Nephron progenitor cell (in vitro differentiated cells): ENCODE results near the gene PIK3C2G.

Experiments
- DNase-seq: peaks from one replicate; pipeline ENCODE4 v3.0.0; 2021
- H3K27ac Mint-ChIP-seq: 2 replicates; pipeline ENCODE4 v1.8.0; 2021; ENCODE audit warnings: mild to moderate bottlenecking, moderate library complexity, mixed read lengths
- H3K27me3 Mint-ChIP-seq: 2 replicates; pipeline ENCODE4 v1.8.0; 2021; ENCODE audit warnings: mild to moderate bottlenecking, low read depth, mixed read lengths; ENCODE audit not compliant: poor library complexity
- H3K36me3 Mint-ChIP-seq: 2 replicates; pipeline ENCODE4 v1.8.0; 2021; ENCODE audit warnings: low read depth, mixed read lengths
- H3K4me1 Mint-ChIP-seq: 2 replicates; pipeline ENCODE4 v1.8.0; 2021; ENCODE audit warnings: mixed read lengths
- H3K4me3 Mint-ChIP-seq: 2 replicates; pipeline ENCODE4 v1.8.0; 2021; ENCODE audit warnings: mild to moderate bottlenecking, moderate library complexity, mixed read lengths
- H3K9me3 Mint-ChIP-seq: 2 replicates; pipeline ENCODE4 v1.8.0; 2021; ENCODE audit warnings: mild to moderate bottlenecking, moderate library complexity, mixed read lengths
- TF ChIP-seq, protein P1 (sequence below): fragments of 200-600 bp; sonication (generic); IDR thresholded peaks from 2 replicates; pipeline ENCODE4 v1.5.0; 2021; ENCODE audit warnings: antibody characterized with exemption

PIK3C2G gene

GRCh38 chr12:18267427-18268099, 6.2 kb downstream of the PIK3C2G start:
- no peaks in the 10 kb centered on the region for H3K36me3 Mint-ChIP-seq
- H3K27ac Mint-ChIP-seq = no peak overlapping the region
- H3K4me3 Mint-ChIP-seq = no peak overlapping the region
- TF ChIP-seq, protein P1, sequence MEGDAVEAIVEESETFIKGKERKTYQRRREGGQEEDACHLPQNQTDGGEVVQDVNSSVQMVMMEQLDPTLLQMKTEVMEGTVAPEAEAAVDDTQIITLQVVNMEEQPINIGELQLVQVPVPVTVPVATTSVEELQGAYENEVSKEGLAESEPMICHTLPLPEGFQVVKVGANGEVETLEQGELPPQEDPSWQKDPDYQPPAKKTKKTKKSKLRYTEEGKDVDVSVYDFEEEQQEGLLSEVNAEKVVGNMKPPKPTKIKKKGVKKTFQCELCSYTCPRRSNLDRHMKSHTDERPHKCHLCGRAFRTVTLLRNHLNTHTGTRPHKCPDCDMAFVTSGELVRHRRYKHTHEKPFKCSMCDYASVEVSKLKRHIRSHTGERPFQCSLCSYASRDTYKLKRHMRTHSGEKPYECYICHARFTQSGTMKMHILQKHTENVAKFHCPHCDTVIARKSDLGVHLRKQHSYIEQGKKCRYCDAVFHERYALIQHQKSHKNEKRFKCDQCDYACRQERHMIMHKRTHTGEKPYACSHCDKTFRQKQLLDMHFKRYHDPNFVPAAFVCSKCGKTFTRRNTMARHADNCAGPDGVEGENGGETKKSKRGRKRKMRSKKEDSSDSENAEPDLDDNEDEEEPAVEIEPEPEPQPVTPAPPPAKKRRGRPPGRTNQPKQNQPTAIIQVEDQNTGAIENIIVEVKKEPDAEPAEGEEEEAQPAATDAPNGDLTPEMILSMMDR = no peak
- no peaks in the 10 kb centered on the region for H3K27me3 Mint-ChIP-seq
- H3K4me1 Mint-ChIP-seq = peaks cover 6% of the 10 kb centered on the region
- no peaks in the 10 kb centered on the region for H3K9me3 Mint-ChIP-seq
- DNase-seq = no peak

DNA sequence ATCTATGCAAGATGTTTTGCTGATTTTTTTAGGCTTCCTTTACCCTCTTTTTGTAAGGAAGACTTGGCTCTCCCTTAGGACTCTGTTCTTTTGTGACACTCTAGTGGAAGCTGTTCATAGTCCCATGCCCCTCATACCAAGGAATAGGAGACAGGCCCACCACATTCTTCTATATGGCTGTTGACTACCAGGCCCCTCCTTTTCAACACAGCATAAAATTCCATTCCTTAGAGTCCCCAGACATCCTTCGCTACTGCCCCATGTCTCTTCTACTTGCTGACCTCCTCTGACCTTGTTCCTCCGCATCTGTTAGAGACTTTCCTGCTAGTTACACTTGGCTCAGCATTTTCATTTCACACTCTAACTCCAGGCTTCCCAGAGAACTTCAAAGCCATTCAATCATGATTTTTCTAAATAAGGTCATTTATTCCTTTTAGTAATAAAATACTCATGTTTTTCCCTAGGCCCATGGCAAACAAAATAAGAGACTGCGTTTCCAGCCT, 9.7 kb downstream of the PIK3C2G start:
- H3K4me1 Mint-ChIP-seq = peaks cover 11% of the 10 kb centered on the region
- no peak for DNase-seq
- H3K4me3 Mint-ChIP-seq = no peak overlapping the region
- H3K9me3 Mint-ChIP-seq = peaks cover 9% of the 10 kb centered on the region
- H3K27ac Mint-ChIP-seq = peak overlapping the region; percentile 75
- H3K27me3 Mint-ChIP-seq = no peaks in the 10 kb centered on the region
- TF ChIP-seq, protein P1 = no peak
- H3K36me3 Mint-ChIP-seq = no peaks in the 10 kb centered on the region

DNA sequence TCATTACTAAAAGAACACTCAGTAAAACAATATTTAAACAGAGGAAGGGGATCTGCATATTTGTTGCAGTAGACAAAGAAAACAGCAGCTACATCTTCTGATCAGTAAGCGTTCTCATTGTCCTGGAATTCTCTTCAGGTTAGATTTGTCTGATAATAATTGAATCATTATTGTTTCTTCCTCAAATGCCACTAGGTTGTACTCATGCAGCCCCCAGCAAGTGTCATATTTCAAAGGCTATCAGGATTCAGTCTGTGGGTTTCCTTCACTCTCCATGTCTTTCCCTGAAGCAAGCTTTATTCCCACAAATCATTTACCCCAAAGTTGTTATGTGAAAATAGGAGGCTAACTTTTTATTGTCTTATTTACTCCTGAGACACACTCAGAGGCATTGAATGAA, 14.7 kb downstream of the PIK3C2G start:
- TF ChIP-seq, protein P1 = no peak
- Mint-ChIP-seq H3K4me3 (no peak overlapping the region), H3K27ac (no peak overlapping the region), H3K4me1 (peaks cover 19% of the 10 kb centered on the region), H3K27me3 (no peaks in the 10 kb centered on the region), H3K9me3 (peaks cover 9% of the 10 kb centered on the region), H3K36me3 (no peaks in the 10 kb centered on the region)
- DNase-seq = no peak

- Mint-ChIP-seq H3K4me3 (no peak overlapping the region), H3K4me1 (peaks cover 16% of the 10 kb centered on the region), H3K27me3 (no peaks in the 10 kb centered on the region), H3K9me3 (peaks cover 9% of the 10 kb centered on the region), H3K36me3 (no peaks in the 10 kb centered on the region), H3K27ac (no peak overlapping the region)
- no peak for DNase-seq
- TF ChIP-seq, protein P1 = no peak
These were observed 15.9 kb downstream of the PIK3C2G start for GRCh38 chr12:18277196-18277595.

- no peak for DNase-seq
- TF ChIP-seq, protein P1 = no peak
- Mint-ChIP-seq H3K4me3 (no peak overlapping the region), H3K4me1 (peaks cover 19% of the 10 kb centered on the region), H3K27me3 (no peaks in the 10 kb centered on the region), H3K36me3 (no peaks in the 10 kb centered on the region), H3K9me3 (peaks cover 2% of the 10 kb centered on the region), H3K27ac (no peak overlapping the region)
These were observed 19.4 kb downstream of the PIK3C2G start for GRCh38 chr12:18280728-18281127.

DNA sequence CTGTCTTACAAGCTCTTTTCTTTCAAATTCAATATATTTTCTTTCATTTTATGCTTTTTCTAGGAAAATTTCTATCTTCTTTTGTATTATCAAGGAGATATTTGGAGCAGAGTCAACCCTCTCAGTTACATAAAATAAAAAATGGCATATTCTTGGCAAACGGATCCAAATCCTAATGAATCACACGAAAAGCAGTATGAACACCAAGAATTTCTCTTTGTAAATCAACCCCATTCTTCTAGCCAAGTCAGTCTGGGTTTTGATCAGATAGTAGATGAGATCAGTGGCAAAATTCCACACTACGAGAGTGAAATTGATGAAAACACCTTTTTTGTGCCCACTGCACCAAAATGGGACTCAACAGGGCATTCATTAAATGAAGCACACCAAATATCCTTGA, 20.6 kb downstream of the PIK3C2G start:
- DNase-seq = no peak
- H3K27ac Mint-ChIP-seq = no peak overlapping the region
- H3K27me3 Mint-ChIP-seq = no peaks in the 10 kb centered on the region
- H3K9me3 Mint-ChIP-seq = peaks cover 3% of the 10 kb centered on the region
- no peaks in the 10 kb centered on the region for H3K36me3 Mint-ChIP-seq
- TF ChIP-seq, protein P1 = no peak
- peaks cover 13% of the 10 kb centered on the region for H3K4me1 Mint-ChIP-seq
- H3K4me3 Mint-ChIP-seq = no peak overlapping the region
